ENCODE data around the gene SLC9A6.
"Not testable (repeated sequence)": the region's sequence is repeated elsewhere in the genome, so short reads cannot be mapped to it uniquely, and the experiment has no call there.

The SLC9A6 gene

GRCh38 chrX:136047969-136048368 lies 62.7 kb downstream of the SLC9A6 start:
- Histone ChIP-seq H3K79me1 (ENCODE audit: low read length) (no peaks in the 10 kb centered on the region), H4K5ac (ENCODE audit: low read length) (no peak overlapping the region), H3K27me3 (ENCODE audit: insufficient read depth, low read length, poor library complexity) (no peaks in the 10 kb centered on the region), H2BK5ac (ENCODE audit: low read length) (no peak overlapping the region), H2AK5ac (ENCODE audit: low read length) (no peak overlapping the region), H3K4me1 (ENCODE audit: control insufficient read depth, low read depth, low read length) (no peaks in the 10 kb centered on the region), H3K4me2 (ENCODE audit: low read length) (no peak overlapping the region), H3K79me2 (ENCODE audit: control insufficient read depth, insufficient read depth, low read length) (no peaks in the 10 kb centered on the region), H2BK120ac (ENCODE audit: low read depth, low read length) (no peak overlapping the region), H3K36me3 (ENCODE audit: control insufficient read depth, insufficient read depth, low read length) (no peaks in the 10 kb centered on the region), H4K8ac (ENCODE audit: low read depth, low read length) (no peak overlapping the region), H3K27ac (ENCODE audit: low read depth, low read length) (no peak overlapping the region), H3K4ac (ENCODE audit: low read depth, low read length) (no peak overlapping the region), H3K56ac (ENCODE audit: low read length) (no peak overlapping the region), H3K9ac (ENCODE audit: low read length) (no peak overlapping the region), H3K18ac (ENCODE audit: low read length) (no peak overlapping the region), H3K4me3 (ENCODE audit: low read length) (no peak overlapping the region), H2BK15ac (replicated peaks; ENCODE audit: low read depth) (no peak overlapping the region), H3K23ac (ENCODE audit: low read length) (no peak overlapping the region)
- no CpG with 5 or more reads among the region's 4 CpGs for WGBS (ENCODE audit: extremely low coverage, insufficient coverage, low lambda C conversion rate)
- DNase-seq, result no peak

DNA sequence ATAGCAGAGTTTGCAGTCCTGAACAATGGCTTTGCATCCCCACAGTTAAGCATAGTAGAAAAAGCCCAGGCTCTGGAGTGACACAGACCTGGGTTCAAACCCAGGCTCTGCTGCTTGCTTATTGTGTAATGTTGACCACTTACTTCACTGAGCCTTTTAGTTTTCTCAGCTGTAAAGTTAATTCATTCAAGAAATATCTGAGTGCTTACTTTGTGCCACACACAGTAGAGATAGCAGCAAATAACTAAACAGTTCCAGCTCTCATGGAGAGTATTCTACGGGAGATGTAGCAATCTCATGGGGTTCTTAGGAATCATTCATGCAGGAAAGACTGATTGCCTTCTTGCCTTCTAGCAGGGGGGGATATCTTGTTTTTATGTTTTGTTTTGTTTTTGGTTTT lies 63.2 kb downstream of the SLC9A6 start:
- no peak overlapping the region for H2AK5ac ChIP-seq (ENCODE audit: low read length)
- H3K36me3 ChIP-seq (ENCODE audit: control insufficient read depth, insufficient read depth, low read length), result no peaks in the 10 kb centered on the region
- H4K5ac ChIP-seq (ENCODE audit: low read length), result no peak overlapping the region
- no peak overlapping the region for H3K56ac ChIP-seq (ENCODE audit: low read length)
- H3K4me1 ChIP-seq (ENCODE audit: control insufficient read depth, low read depth, low read length), result no peaks in the 10 kb centered on the region
- H3K79me2 ChIP-seq (ENCODE audit: control insufficient read depth, insufficient read depth, low read length), result no peaks in the 10 kb centered on the region
- H3K79me1 ChIP-seq (ENCODE audit: low read length), result no peaks in the 10 kb centered on the region
- H3K23ac ChIP-seq (ENCODE audit: low read length), result no peak overlapping the region
- no CpG with 5 or more reads among the region's 1 CpG for WGBS (ENCODE audit: extremely low coverage, insufficient coverage, low lambda C conversion rate)
- no peak overlapping the region for H3K9ac ChIP-seq (ENCODE audit: low read length)
- no peak overlapping the region for H3K4me2 ChIP-seq (ENCODE audit: low read length)
- no peak overlapping the region for H3K4ac ChIP-seq (ENCODE audit: low read depth, low read length)
- no peak overlapping the region for H3K18ac ChIP-seq (ENCODE audit: low read length)
- H3K4me3 ChIP-seq (ENCODE audit: low read length), result no peak overlapping the region
- H3K27ac ChIP-seq (ENCODE audit: low read depth, low read length), result no peak overlapping the region
- no peak for DNase-seq
- H2BK15ac ChIP-seq (replicated peaks; ENCODE audit: low read depth), result no peak overlapping the region
- no peaks in the 10 kb centered on the region for H3K27me3 ChIP-seq (ENCODE audit: insufficient read depth, low read length, poor library complexity)
- H2BK5ac ChIP-seq (ENCODE audit: low read length), result no peak overlapping the region
- H4K8ac ChIP-seq (ENCODE audit: low read depth, low read length), result no peak overlapping the region
- no peak overlapping the region for H2BK120ac ChIP-seq (ENCODE audit: low read depth, low read length)

- Histone ChIP-seq H3K36me3 (ENCODE audit: control insufficient read depth, insufficient read depth, low read length) (no peaks in the 10 kb centered on the region), H3K27ac (ENCODE audit: low read depth, low read length) (no peak overlapping the region), H3K79me1 (ENCODE audit: low read length) (no peaks in the 10 kb centered on the region), H3K4ac (ENCODE audit: low read depth, low read length) (no peak overlapping the region), H3K4me2 (ENCODE audit: low read length) (no peak overlapping the region), H3K4me1 (ENCODE audit: control insufficient read depth, low read depth, low read length) (no peaks in the 10 kb centered on the region), H2AK5ac (ENCODE audit: low read length) (no peak overlapping the region), H2BK15ac (replicated peaks; ENCODE audit: low read depth) (no peak overlapping the region), H3K27me3 (ENCODE audit: insufficient read depth, low read length, poor library complexity) (no peaks in the 10 kb centered on the region), H3K4me3 (ENCODE audit: low read length) (no peak overlapping the region), H4K8ac (ENCODE audit: low read depth, low read length) (no peak overlapping the region), H3K9ac (ENCODE audit: low read length) (no peak overlapping the region), H2BK5ac (ENCODE audit: low read length) (no peak overlapping the region), H2BK120ac (ENCODE audit: low read depth, low read length) (no peak overlapping the region), H3K23ac (ENCODE audit: low read length) (no peak overlapping the region), H3K56ac (ENCODE audit: low read length) (no peak overlapping the region), H3K79me2 (ENCODE audit: control insufficient read depth, insufficient read depth, low read length) (no peaks in the 10 kb centered on the region), H3K18ac (ENCODE audit: low read length) (no peak overlapping the region), H4K5ac (ENCODE audit: low read length) (no peak overlapping the region)
- peak; percentile 31 for DNase-seq
- WGBS (ENCODE audit: extremely low coverage, insufficient coverage, low lambda C conversion rate), result no CpG with 5 or more reads among the region's 3 CpGs
These were observed 64.4 kb downstream of the SLC9A6 start for GRCh38 chrX:136049608-136050007.

DNA sequence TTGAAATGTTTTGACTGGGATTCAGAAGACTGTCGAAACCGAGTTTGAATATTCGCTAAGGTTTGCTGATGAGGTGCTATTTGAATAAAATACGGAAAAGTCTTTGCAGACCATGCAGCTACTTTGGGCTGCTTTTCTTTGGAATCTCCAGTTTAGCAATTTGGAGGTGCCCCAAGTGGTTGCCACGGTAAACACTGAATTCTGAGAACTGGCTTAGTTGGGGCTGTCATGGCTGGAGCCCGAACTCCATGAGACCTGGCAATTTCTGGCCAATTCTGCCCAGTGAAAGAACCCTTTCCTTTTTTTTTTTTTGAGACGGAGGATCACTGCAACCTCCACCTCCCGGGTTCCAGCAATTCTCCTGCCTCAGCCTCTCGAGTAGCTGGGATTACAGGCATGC lies 65.6 kb downstream of the SLC9A6 start:
- not testable (repeated sequence) for H4K5ac ChIP-seq (ENCODE audit: low read length); H3K79me1 ChIP-seq (ENCODE audit: low read length); H2BK15ac ChIP-seq (replicated peaks; ENCODE audit: low read depth); H3K27ac ChIP-seq (ENCODE audit: low read depth, low read length); H4K8ac ChIP-seq (ENCODE audit: low read depth, low read length); H2BK120ac ChIP-seq (ENCODE audit: low read depth, low read length); H3K79me2 ChIP-seq (ENCODE audit: control insufficient read depth, insufficient read depth, low read length); H3K23ac ChIP-seq (ENCODE audit: low read length); H2AK5ac ChIP-seq (ENCODE audit: low read length); H3K9ac ChIP-seq (ENCODE audit: low read length); H3K4ac ChIP-seq (ENCODE audit: low read depth, low read length); DNase-seq; H3K18ac ChIP-seq (ENCODE audit: low read length); H2BK5ac ChIP-seq (ENCODE audit: low read length); H3K36me3 ChIP-seq (ENCODE audit: control insufficient read depth, insufficient read depth, low read length); H3K4me2 ChIP-seq (ENCODE audit: low read length); H3K4me3 ChIP-seq (ENCODE audit: low read length); H3K56ac ChIP-seq (ENCODE audit: low read length); H3K27me3 ChIP-seq (ENCODE audit: insufficient read depth, low read length, poor library complexity); H3K4me1 ChIP-seq (ENCODE audit: control insufficient read depth, low read depth, low read length)
- WGBS (ENCODE audit: extremely low coverage, insufficient coverage, low lambda C conversion rate), result no CpG with 5 or more reads among the region's 9 CpGs

GRCh38 chrX:136051611-136052010 lies 66.4 kb downstream of the SLC9A6 start:
- no peak overlapping the region for H3K4me3 ChIP-seq (ENCODE audit: low read length)
- H3K4me1 ChIP-seq (ENCODE audit: control insufficient read depth, low read depth, low read length), result no peaks in the 10 kb centered on the region
- no peak overlapping the region for H3K56ac ChIP-seq (ENCODE audit: low read length)
- no peak overlapping the region for H2BK15ac ChIP-seq (replicated peaks; ENCODE audit: low read depth)
- H4K5ac ChIP-seq (ENCODE audit: low read length), result no peak overlapping the region
- H3K27ac ChIP-seq (ENCODE audit: low read depth, low read length), result no peak overlapping the region
- no peak overlapping the region for H2BK120ac ChIP-seq (ENCODE audit: low read depth, low read length)
- H3K4me2 ChIP-seq (ENCODE audit: low read length), result no peak overlapping the region
- H4K8ac ChIP-seq (ENCODE audit: low read depth, low read length), result no peak overlapping the region
- no peak overlapping the region for H3K23ac ChIP-seq (ENCODE audit: low read length)
- no peak for DNase-seq
- H3K9ac ChIP-seq (ENCODE audit: low read length), result no peak overlapping the region
- no peaks in the 10 kb centered on the region for H3K27me3 ChIP-seq (ENCODE audit: insufficient read depth, low read length, poor library complexity)
- no CpG with 5 or more reads among the region's 3 CpGs for WGBS (ENCODE audit: extremely low coverage, insufficient coverage, low lambda C conversion rate)
- H2AK5ac ChIP-seq (ENCODE audit: low read length), result no peak overlapping the region
- H3K4ac ChIP-seq (ENCODE audit: low read depth, low read length), result no peak overlapping the region
- H3K79me2 ChIP-seq (ENCODE audit: control insufficient read depth, insufficient read depth, low read length), result no peaks in the 10 kb centered on the region
- no peaks in the 10 kb centered on the region for H3K79me1 ChIP-seq (ENCODE audit: low read length)
- H2BK5ac ChIP-seq (ENCODE audit: low read length), result no peak overlapping the region
- H3K18ac ChIP-seq (ENCODE audit: low read length), result no peak overlapping the region
- no peaks in the 10 kb centered on the region for H3K36me3 ChIP-seq (ENCODE audit: control insufficient read depth, insufficient read depth, low read length)

DNA sequence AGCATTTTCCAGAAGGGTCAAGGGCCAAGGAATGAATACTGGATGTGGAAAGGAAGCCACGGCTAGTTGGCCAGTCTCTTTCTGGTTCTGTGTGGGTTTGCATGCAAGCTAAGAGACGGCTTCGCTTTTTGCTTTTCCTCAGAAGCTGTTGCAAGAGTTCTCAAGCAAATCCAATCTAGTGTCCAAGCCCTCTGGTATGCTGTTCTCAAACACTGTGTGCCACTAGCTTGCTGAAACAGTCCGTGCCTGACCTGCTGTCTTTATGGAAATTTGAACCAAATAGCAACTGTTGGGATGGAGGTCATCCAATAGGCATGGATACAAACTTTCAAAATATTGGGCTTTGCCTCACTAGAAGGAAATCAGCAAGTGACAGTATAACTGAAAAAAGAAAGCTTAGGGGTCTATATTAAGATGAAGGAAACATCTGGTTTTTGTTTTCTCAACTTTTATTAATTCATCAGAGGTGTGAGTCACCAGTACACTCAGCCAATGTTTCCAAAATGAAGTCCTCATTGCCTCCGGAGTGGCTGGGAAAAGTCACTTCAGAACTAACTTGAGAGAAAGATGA lies 70.5 kb downstream of the SLC9A6 start:
- H3K56ac ChIP-seq (ENCODE audit: low read length), result no peak overlapping the region

More for the DNA sequence above, 70.5 kb downstream of the SLC9A6 start:
- Histone ChIP-seq H3K4me1 (ENCODE audit: control insufficient read depth, low read depth, low read length) (no peaks in the 10 kb centered on the region), H3K4me3 (ENCODE audit: low read length) (no peak overlapping the region), H3K36me3 (ENCODE audit: control insufficient read depth, insufficient read depth, low read length) (no peaks in the 10 kb centered on the region), H2AK5ac (ENCODE audit: low read length) (no peak overlapping the region), H3K79me1 (ENCODE audit: low read length) (no peaks in the 10 kb centered on the region), H3K4ac (ENCODE audit: low read depth, low read length) (no peak overlapping the region), H2BK5ac (ENCODE audit: low read length) (no peak overlapping the region), H3K27ac (ENCODE audit: low read depth, low read length) (no peak overlapping the region), H2BK120ac (ENCODE audit: low read depth, low read length) (no peak overlapping the region), H2BK15ac (replicated peaks; ENCODE audit: low read depth) (no peak overlapping the region), H3K18ac (ENCODE audit: low read length) (no peak overlapping the region), H3K27me3 (ENCODE audit: insufficient read depth, low read length, poor library complexity) (no peaks in the 10 kb centered on the region), H3K79me2 (ENCODE audit: control insufficient read depth, insufficient read depth, low read length) (no peaks in the 10 kb centered on the region), H3K9ac (ENCODE audit: low read length) (no peak overlapping the region), H3K4me2 (ENCODE audit: low read length) (no peak overlapping the region), H3K23ac (ENCODE audit: low read length) (no peak overlapping the region), H4K5ac (ENCODE audit: low read length) (no peak overlapping the region), H4K8ac (ENCODE audit: low read depth, low read length) (no peak overlapping the region)
- WGBS (ENCODE audit: extremely low coverage, insufficient coverage, low lambda C conversion rate), result no CpG with 5 or more reads among the region's 5 CpGs
- no peak for DNase-seq
